GM21528 (cell line): Measurements from ENCODE around the gene MUC5AC.

Experiments
- ATAC-seq: cut with Tn5 transposase; IDR thresholded peaks from one replicate; pipeline ENCODE4 v1.9.1; 2021; ENCODE audit warnings: mild to moderate bottlenecking, moderate library complexity; ENCODE audit not compliant: unreplicated experiment, low FRiP score

MUC5AC gene

GRCh38 chr11:1120532-1121330, 37.0 kb upstream of the MUC5AC start:
- no peak for ATAC-seq

- ATAC-seq, result no peak
Measured at GRCh38 chr11:1121331-1121812, 36.4 kb upstream of the MUC5AC start.

- no peak for ATAC-seq
Measured at GRCh38 chr11:1121813-1122663, 35.7 kb upstream of the MUC5AC start.

GRCh38 chr11:1122664-1123002, 35.1 kb upstream of the MUC5AC start:
- no peak for ATAC-seq

GRCh38 chr11:1123970-1124369, 33.8 kb upstream of the MUC5AC start:
- ATAC-seq, result no peak

GRCh38 chr11:1125803-1126202, 31.9 kb upstream of the MUC5AC start:
- ATAC-seq, result no peak

GRCh38 chr11:1126491-1126926, 31.2 kb upstream of the MUC5AC start:
- no peak for ATAC-seq

GRCh38 chr11:1126935-1127663, 30.7 kb upstream of the MUC5AC start:
- no peak for ATAC-seq

- ATAC-seq, result no peak
Measured at GRCh38 chr11:1127664-1128162, 30.0 kb upstream of the MUC5AC start.

GRCh38 chr11:1128311-1129142, 29.2 kb upstream of the MUC5AC start:
- ATAC-seq, result no peak

- no peak for ATAC-seq
Measured at GRCh38 chr11:1129143-1129610, 28.6 kb upstream of the MUC5AC start.

- no peak for ATAC-seq
Measured at GRCh38 chr11:1129611-1130160, 28.1 kb upstream of the MUC5AC start.

GRCh38 chr11:1130276-1131032, 27.3 kb upstream of the MUC5AC start:
- no peak for ATAC-seq

GRCh38 chr11:1131033-1131911, 26.5 kb upstream of the MUC5AC start:
- no peak for ATAC-seq

GRCh38 chr11:1134848-1135445, 22.8 kb upstream of the MUC5AC start:
- ATAC-seq, result no peak

- no peak for ATAC-seq
Measured at GRCh38 chr11:1138097-1138496, 19.7 kb upstream of the MUC5AC start.

GRCh38 chr11:1139441-1140083, 18.2 kb upstream of the MUC5AC start:
- ATAC-seq, result no peak
